MG63 (cell line): ENCODE results near the gene HIP1. TPM values are rescaled to one million over a fixed set of nuclear protein-coding genes. Genes with fewer than 3 reads are reported as not detected.
"Not testable (repeated sequence)": the region's sequence is repeated elsewhere in the genome, so short reads cannot be mapped to it uniquely, and the experiment has no call there.

Source experiments
- DNase-seq: peaks from one replicate; pipeline ENCODE4 v3.0.0-alpha.2; 2020
- H3K27me3 ChIP-seq: fragments of 250-450 bp; sonication (Bioruptor Pico); 2 replicates; pipeline ENCODE4 v1.5.1; 2020; ENCODE audit warnings: mild to moderate bottlenecking, moderate library complexity
- H3K36me3 ChIP-seq: fragments of 250-450 bp; sonication (Bioruptor Pico); 2 replicates; pipeline ENCODE4 v1.5.1; 2020; ENCODE audit warnings: mild to moderate bottlenecking, moderate library complexity
- H3K4me3 ChIP-seq: fragments of 250-450 bp; sonication (Bioruptor Pico); 2 replicates; pipeline ENCODE4 v1.5.1; 2020; ENCODE audit warnings: mild to moderate bottlenecking, moderate library complexity
- H3K9me3 ChIP-seq: fragments of 250-450 bp; sonication (Bioruptor Pico); 2 replicates; pipeline ENCODE4 v1.5.1; 2020; ENCODE audit warnings: mild to moderate bottlenecking, moderate library complexity
- total RNA-seq: library from RNA; depleted of rRNA; stranded (reverse); fragments of >200 nt; shearing (Covaris generic); gene quantifications from 2 replicates; pipeline ENCODE4 v1.2.3, GENCODE V29; 2014; ENCODE audit warnings: low replicate concordance

HIP1 gene
- total RNA-seq, 1 experiment from 2014 or later = 5.2 TPM

- peak; percentile 48 for DNase-seq
- H3K9me3 ChIP-seq = no peaks in the 10 kb centered on the region
These were observed 173.5 kb downstream of the HIP1 start for GRCh38 chr7:75565132-75565837.

GRCh38 chr7:75563171-75563570 is 175.6 kb downstream of the HIP1 start:
- H3K4me3 ChIP-seq = no peak overlapping the region
- no peaks in the 10 kb centered on the region for H3K9me3 ChIP-seq
- no peaks in the 10 kb centered on the region for H3K27me3 ChIP-seq
- no peaks in the 10 kb centered on the region for H3K36me3 ChIP-seq
- no peak for DNase-seq

More at GRCh38 chr7:75565132-75565837, 173.5 kb downstream of the HIP1 start:
- Histone ChIP-seq H3K27me3 (no peaks in the 10 kb centered on the region), H3K36me3 (no peaks in the 10 kb centered on the region), H3K4me3 (no peak overlapping the region)

GRCh38 chr7:75559976-75560365 is 178.8 kb downstream of the HIP1 start:
- no peaks in the 10 kb centered on the region for H3K36me3 ChIP-seq
- no peaks in the 10 kb centered on the region for H3K9me3 ChIP-seq
- H3K27me3 ChIP-seq = no peaks in the 10 kb centered on the region
- no peak for DNase-seq
- no peak overlapping the region for H3K4me3 ChIP-seq

GRCh38 chr7:75559355-75559975 is 179.3 kb downstream of the HIP1 start:
- Histone ChIP-seq H3K9me3 (no peaks in the 10 kb centered on the region), H3K27me3 (no peaks in the 10 kb centered on the region), H3K4me3 (no peak overlapping the region), H3K36me3 (no peaks in the 10 kb centered on the region)
- DNase-seq = no peak

GRCh38 chr7:75556835-75557234 is 181.9 kb downstream of the HIP1 start:
- H3K4me3 ChIP-seq, H3K9me3 ChIP-seq, H3K36me3 ChIP-seq, DNase-seq, H3K27me3 ChIP-seq: not testable (repeated sequence)

- Histone ChIP-seq H3K9me3 (no peaks in the 10 kb centered on the region), H3K4me3 (no peak overlapping the region), H3K36me3 (no peaks in the 10 kb centered on the region), H3K27me3 (no peaks in the 10 kb centered on the region)
- DNase-seq = no peak
These were observed 183.0 kb downstream of the HIP1 start for GRCh38 chr7:75555736-75556135.

- Histone ChIP-seq H3K27me3 (no peaks in the 10 kb centered on the region), H3K4me3 (no peak overlapping the region), H3K36me3 (no peaks in the 10 kb centered on the region), H3K9me3 (no peaks in the 10 kb centered on the region)
- no peak for DNase-seq
These were observed 192.3 kb downstream of the HIP1 start for GRCh38 chr7:75546237-75547015.

- Histone ChIP-seq H3K36me3 (no peaks in the 10 kb centered on the region), H3K4me3 (no peak overlapping the region), H3K9me3 (no peaks in the 10 kb centered on the region), H3K27me3 (no peaks in the 10 kb centered on the region)
- DNase-seq = no peak
These were observed 201.0 kb downstream of the HIP1 start for GRCh38 chr7:75537731-75538130.

GRCh38 chr7:75536940-75537538 is 201.7 kb downstream of the HIP1 start:
- Histone ChIP-seq H3K4me3 (no peak overlapping the region), H3K27me3 (no peaks in the 10 kb centered on the region), H3K9me3 (no peaks in the 10 kb centered on the region), H3K36me3 (no peaks in the 10 kb centered on the region)
- no peak for DNase-seq

- no peak for DNase-seq
- no peaks in the 10 kb centered on the region for H3K9me3 ChIP-seq
- no peaks in the 10 kb centered on the region for H3K36me3 ChIP-seq
- no peak overlapping the region for H3K4me3 ChIP-seq
- no peaks in the 10 kb centered on the region for H3K27me3 ChIP-seq
These were observed 202.2 kb downstream of the HIP1 start for GRCh38 chr7:75536491-75536890.

GRCh38 chr7:75534727-75535307 is 203.9 kb downstream of the HIP1 start:
- Histone ChIP-seq H3K4me3 (no peak overlapping the region), H3K9me3 (no peaks in the 10 kb centered on the region), H3K27me3 (no peaks in the 10 kb centered on the region), H3K36me3 (no peaks in the 10 kb centered on the region)
- DNase-seq = no peak

GRCh38 chr7:75533926-75534325 is 204.8 kb downstream of the HIP1 start:
- Histone ChIP-seq H3K4me3 (no peak overlapping the region), H3K27me3 (no peaks in the 10 kb centered on the region), H3K9me3 (no peaks in the 10 kb centered on the region), H3K36me3 (no peaks in the 10 kb centered on the region)
- no peak for DNase-seq

- Histone ChIP-seq H3K36me3 (no peaks in the 10 kb centered on the region), H3K9me3 (no peaks in the 10 kb centered on the region), H3K27me3 (no peaks in the 10 kb centered on the region), H3K4me3 (no peak overlapping the region)
- DNase-seq = no peak
These were observed 206.1 kb downstream of the HIP1 start for GRCh38 chr7:75532639-75533038.

- Histone ChIP-seq H3K36me3 (no peaks in the 10 kb centered on the region), H3K9me3 (no peaks in the 10 kb centered on the region), H3K27me3 (no peaks in the 10 kb centered on the region), H3K4me3 (no peak overlapping the region)
- DNase-seq = peak; percentile 8
These were observed 207.4 kb downstream of the HIP1 start for GRCh38 chr7:75531359-75531821.

GRCh38 chr7:75527224-75527722 is 211.5 kb downstream of the HIP1 start:
- not testable (repeated sequence) for H3K9me3 ChIP-seq, DNase-seq, H3K27me3 ChIP-seq
- Histone ChIP-seq H3K4me3 (peak overlapping the region; percentile 88), H3K36me3 (peaks cover 26% of the 10 kb centered on the region)

- not testable (repeated sequence) for H3K27me3 ChIP-seq, DNase-seq, H3K4me3 ChIP-seq, H3K9me3 ChIP-seq
- H3K36me3 ChIP-seq = peaks cover 45% of the 10 kb centered on the region
These were observed 217.0 kb downstream of the HIP1 start for GRCh38 chr7:75521727-75522126.

GRCh38 chr7:75518842-75519241 is 219.9 kb downstream of the HIP1 start:
- peak; percentile 9 for DNase-seq
- peaks cover 34% of the 10 kb centered on the region for H3K36me3 ChIP-seq
- not testable (repeated sequence) for H3K9me3 ChIP-seq, H3K4me3 ChIP-seq, H3K27me3 ChIP-seq
